ENCODE data around the gene FBXW2. TPM values are rescaled to one million over a fixed set of nuclear protein-coding genes. Genes with fewer than 3 reads are reported as not detected.

The FBXW2 gene
- total RNA-seq, 4 donors from 2014 or later: 41.2 to 58.8 (median 44.3) TPM

DNA sequence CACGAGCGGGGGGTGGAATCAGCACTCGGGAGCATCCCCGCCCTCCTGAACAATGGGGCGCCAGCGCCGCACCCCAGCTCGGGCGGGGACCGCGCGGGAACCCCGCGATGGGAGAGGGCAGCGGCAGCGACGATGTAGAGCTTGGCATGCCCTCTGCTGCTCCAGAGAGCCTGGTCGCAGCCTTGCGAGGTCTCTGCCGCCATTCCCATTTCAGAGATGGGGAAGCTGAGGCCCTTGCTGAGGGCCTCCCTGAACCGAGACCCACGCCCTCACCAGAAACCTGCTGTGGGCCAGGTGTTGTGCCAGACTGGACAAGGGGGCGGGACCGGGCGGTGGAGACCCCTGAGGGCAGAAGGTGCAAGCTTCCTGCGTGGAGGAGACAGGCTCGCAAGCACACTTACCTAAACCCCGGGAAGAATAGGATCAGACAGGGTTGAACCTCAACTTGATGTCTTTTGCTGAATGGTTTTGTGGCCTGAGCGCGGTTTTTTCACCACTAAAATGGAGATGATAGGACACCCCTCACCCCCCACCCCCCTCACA is 78.3 kb downstream of the FBXW2 start:
- no peak for TF ChIP-seq CTCF (IDR thresholded peaks at IDR 0.05; ENCODE audit: low read depth)

DNA sequence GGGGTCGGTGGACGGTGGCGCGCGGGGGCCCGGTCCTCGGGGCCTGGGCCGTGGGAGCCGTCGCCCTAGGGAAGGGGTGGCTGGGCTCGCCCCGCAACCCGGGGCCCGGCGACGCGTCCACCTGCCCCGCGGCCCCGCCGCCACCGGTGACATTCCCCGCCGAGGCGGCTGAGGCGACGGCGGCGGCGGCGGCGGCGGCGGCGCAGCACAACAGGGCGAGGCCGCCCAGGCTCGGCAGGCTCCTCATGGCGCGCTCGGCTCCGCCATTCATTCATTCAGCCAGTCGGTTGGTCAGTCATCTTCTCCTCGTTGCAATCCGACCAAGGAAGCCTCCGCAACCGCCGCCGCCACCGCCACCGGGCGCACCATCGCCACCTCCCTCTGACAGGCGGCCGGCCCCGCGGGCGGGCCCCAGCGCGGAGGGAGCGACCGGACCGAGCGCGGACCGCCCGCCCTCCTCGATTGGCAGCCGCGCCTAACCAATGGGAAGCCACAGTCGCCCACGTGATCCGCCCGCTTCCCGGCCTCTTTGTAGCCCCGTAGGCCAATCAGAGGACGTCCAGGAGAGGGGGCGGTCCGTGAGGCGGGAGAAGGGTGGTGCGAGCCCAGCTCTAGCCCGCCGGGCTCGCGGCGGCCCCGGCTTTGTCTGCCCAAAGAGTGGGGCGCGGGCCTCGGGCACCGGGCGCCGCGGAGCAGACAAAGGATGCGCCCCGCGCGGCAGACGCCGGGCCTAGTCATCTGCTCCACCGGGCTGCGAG is 78.9 kb downstream of the FBXW2 start, which contains the start of gene MEGF9:
TSS of gene MEGF9 (minus strand) at position 383 of the 758 bp plus-strand sequence. CDS start at position 271, 112 bp downstream.
- no peak for TF ChIP-seq CTCF (IDR thresholded peaks at IDR 0.05; ENCODE audit: low read depth)

DNA sequence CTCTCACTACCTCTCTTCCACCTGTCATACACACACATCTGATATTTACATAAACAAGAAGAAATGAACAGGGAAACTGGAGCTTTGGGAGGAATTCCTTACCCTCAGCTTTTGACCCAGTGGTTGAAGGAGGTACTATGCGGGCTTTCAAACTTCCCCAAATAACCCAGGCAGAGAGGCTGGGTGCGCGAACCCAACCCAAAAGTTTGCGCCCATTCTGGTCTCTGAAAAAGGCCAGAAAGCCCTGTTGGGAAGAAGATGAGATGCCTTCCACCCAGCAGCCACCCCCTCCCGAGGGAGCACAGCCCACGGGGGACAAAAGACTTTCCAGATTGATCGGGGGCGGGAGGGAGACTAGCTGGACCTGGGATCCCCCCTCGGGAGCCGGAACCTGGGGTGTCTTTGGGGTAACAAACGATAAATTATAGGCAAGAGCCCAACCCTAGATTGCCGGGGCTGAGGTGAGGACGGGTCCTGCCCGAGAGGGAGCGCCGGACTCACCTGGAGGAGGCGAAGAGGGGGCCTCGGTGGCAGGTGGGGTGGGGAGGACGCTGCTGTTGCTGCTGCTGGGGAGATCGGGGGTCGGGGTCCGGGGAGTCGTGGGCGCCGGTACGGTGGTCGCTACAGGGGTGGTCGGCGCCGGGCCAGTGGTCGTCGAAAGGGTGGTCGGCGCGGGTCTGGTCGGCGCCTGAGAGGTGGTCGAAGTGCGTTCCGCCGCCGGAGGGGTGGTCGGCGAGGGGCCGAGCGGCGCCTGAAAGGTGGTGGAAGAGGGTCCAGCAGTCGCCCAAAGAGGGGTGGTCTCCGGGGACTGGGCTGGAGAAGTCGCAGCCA is 79.7 kb downstream of the FBXW2 start:
- TF ChIP-seq CTCF (IDR thresholded peaks at IDR 0.05; ENCODE audit: low read depth): no peak

- TF ChIP-seq CTCF (IDR thresholded peaks at IDR 0.05; ENCODE audit: low read depth): no peak
Measured at GRCh38 chr9:120712539-120713031, 80.6 kb downstream of the FBXW2 start.

GRCh38 chr9:120711841-120712538 is 81.2 kb downstream of the FBXW2 start:
- no peak for TF ChIP-seq CTCF (IDR thresholded peaks at IDR 0.05; ENCODE audit: low read depth)

DNA sequence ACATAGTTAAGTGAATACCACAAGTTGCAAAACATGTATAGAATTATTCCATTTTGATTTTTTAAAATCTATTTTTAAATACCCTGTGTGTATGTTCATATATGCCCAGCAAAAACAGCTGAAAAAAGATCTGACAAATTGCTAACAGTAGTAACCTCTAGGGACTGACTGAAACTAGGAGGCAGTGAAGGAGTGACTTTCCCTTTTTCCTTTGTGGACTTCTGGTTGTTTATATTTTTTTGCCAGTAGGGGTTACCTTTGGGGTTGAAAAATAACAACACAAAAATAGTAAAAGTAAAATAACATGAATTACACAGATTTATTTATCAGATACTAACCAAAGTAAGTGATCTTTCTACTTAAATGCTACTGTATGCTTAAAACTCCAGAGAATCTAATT is 81.9 kb downstream of the FBXW2 start:
- no peak for TF ChIP-seq CTCF (IDR thresholded peaks at IDR 0.05; ENCODE audit: low read depth)
